Muscle layer of duodenum (tissue), 2 donors: Measurements from ENCODE around the gene DLD.

Source experiments
- H3K27ac ChIP-seq: one replicate; pipeline ENCODE4 v1.7.0; 2013; ENCODE audit warnings: mild to moderate bottlenecking, low read length
- H3K27me3 ChIP-seq: one replicate; pipeline ENCODE4 v1.7.0; 2013; ENCODE audit warnings: low read depth, mild to moderate bottlenecking, control low read depth, low read length
- H3K36me3 ChIP-seq, 2 donors: one replicate each; pipeline ENCODE4 v1.7.0; 2013; ENCODE audit warnings: low read length in 2 of 2, control low read depth in 1 of 2, mild to moderate bottlenecking in 1 of 2; ENCODE audit not compliant: insufficient read depth in 2 of 2, control insufficient read depth in 1 of 2
- H3K4me1 ChIP-seq, 2 donors: one replicate each; pipeline ENCODE4 v1.7.0; 2013; ENCODE audit warnings: low read length in 2 of 2, mild to moderate bottlenecking in 2 of 2, control low read depth in 1 of 2, moderate library complexity in 1 of 2; ENCODE audit not compliant: insufficient read depth in 2 of 2, control insufficient read depth in 1 of 2
- H3K4me3 ChIP-seq, 2 donors: one replicate each; pipeline ENCODE4 v1.7.0; 2013; ENCODE audit warnings: low read length in 2 of 2, low read depth in 1 of 2, mild to moderate bottlenecking in 1 of 2
- H3K9me3 ChIP-seq, 2 donors: one replicate each; pipeline ENCODE4 v1.7.0; 2013; ENCODE audit warnings: low read length in 2 of 2, control low read depth in 1 of 2, mild to moderate bottlenecking in 1 of 2; ENCODE audit not compliant: control insufficient read depth in 1 of 2
- donor health status: healthy.

Gene DLD

GRCh38 chr7:107961405-107961804, 70.4 kb downstream of the DLD start:
- H3K27ac ChIP-seq = no peak overlapping the region
- H3K36me3 ChIP-seq = peaks cover 34 to 65% of the 10 kb centered on the region in 2 donors
- H3K4me3 ChIP-seq = no peak overlapping the region
- H3K4me1 ChIP-seq = peaks cover 0 to 29% of the 10 kb centered on the region in 2 donors
- no peaks in the 10 kb centered on the region for H3K9me3 ChIP-seq
- H3K27me3 ChIP-seq = no peaks in the 10 kb centered on the region

GRCh38 chr7:107962817-107963216, 71.8 kb downstream of the DLD start:
- Histone ChIP-seq H3K27ac (no peak overlapping the region), H3K4me1 (peaks cover 0 to 29% of the 10 kb centered on the region in 2 donors), H3K36me3 (peaks cover 34 to 58% of the 10 kb centered on the region in 2 donors), H3K9me3 (no peaks in the 10 kb centered on the region), H3K4me3 (no peak overlapping the region), H3K27me3 (no peaks in the 10 kb centered on the region)

- H3K9me3 ChIP-seq = no peaks in the 10 kb centered on the region
- no peak overlapping the region for H3K4me3 ChIP-seq
- no peaks in the 10 kb centered on the region for H3K27me3 ChIP-seq
- peaks cover 31 to 50% of the 10 kb centered on the region in 2 donors for H3K36me3 ChIP-seq
- H3K27ac ChIP-seq = no peak overlapping the region
- peaks cover 0 to 23% of the 10 kb centered on the region in 2 donors for H3K4me1 ChIP-seq
Measured at GRCh38 chr7:107964510-107964909, 73.5 kb downstream of the DLD start.

GRCh38 chr7:107966711-107967110, 75.7 kb downstream of the DLD start:
- Histone ChIP-seq H3K36me3 (peaks cover 20 to 39% of the 10 kb centered on the region in 2 donors), H3K4me1 (peaks cover 0 to 9% of the 10 kb centered on the region in 2 donors), H3K4me3 (no peak overlapping the region), H3K9me3 (no peaks in the 10 kb centered on the region), H3K27me3 (no peaks in the 10 kb centered on the region), H3K27ac (no peak overlapping the region)

- H3K27me3 ChIP-seq = no peaks in the 10 kb centered on the region
- H3K9me3 ChIP-seq = no peaks in the 10 kb centered on the region
- no peak overlapping the region for H3K27ac ChIP-seq
- no peak overlapping the region for H3K4me3 ChIP-seq
- H3K4me1 ChIP-seq = peaks cover 0 to 5% of the 10 kb centered on the region in 2 donors
- peaks cover 20 to 38% of the 10 kb centered on the region in 2 donors for H3K36me3 ChIP-seq
Measured at GRCh38 chr7:107967420-107967819, 76.4 kb downstream of the DLD start.

GRCh38 chr7:107968449-107968848, 77.5 kb downstream of the DLD start:
- Histone ChIP-seq H3K36me3 (peaks cover 20 to 31% of the 10 kb centered on the region in 2 donors), H3K9me3 (no peaks in the 10 kb centered on the region), H3K27ac (no peak overlapping the region), H3K27me3 (no peaks in the 10 kb centered on the region), H3K4me1 (peaks cover 0 to 9% of the 10 kb centered on the region in 2 donors), H3K4me3 (no peak overlapping the region)

GRCh38 chr7:107969856-107970255, 78.9 kb downstream of the DLD start:
- Histone ChIP-seq H3K27ac (no peak overlapping the region), H3K4me1 (peaks cover 0 to 9% of the 10 kb centered on the region in 2 donors), H3K36me3 (peaks cover 16 to 25% of the 10 kb centered on the region in 2 donors), H3K4me3 (no peak overlapping the region), H3K9me3 (no peaks in the 10 kb centered on the region), H3K27me3 (no peaks in the 10 kb centered on the region)
